GM19035 (cell line): ENCODE measurements around the gene OR10H4.
"Not testable (repeated sequence)": the region's sequence is repeated elsewhere in the genome, so short reads cannot be mapped to it uniquely, and the experiment has no call there.

Experiments
- ATAC-seq: cut with Tn5 transposase; IDR thresholded peaks from one replicate; pipeline ENCODE4 v1.9.1; 2021; ENCODE audit not compliant: unreplicated experiment

OR10H4 gene

DNA sequence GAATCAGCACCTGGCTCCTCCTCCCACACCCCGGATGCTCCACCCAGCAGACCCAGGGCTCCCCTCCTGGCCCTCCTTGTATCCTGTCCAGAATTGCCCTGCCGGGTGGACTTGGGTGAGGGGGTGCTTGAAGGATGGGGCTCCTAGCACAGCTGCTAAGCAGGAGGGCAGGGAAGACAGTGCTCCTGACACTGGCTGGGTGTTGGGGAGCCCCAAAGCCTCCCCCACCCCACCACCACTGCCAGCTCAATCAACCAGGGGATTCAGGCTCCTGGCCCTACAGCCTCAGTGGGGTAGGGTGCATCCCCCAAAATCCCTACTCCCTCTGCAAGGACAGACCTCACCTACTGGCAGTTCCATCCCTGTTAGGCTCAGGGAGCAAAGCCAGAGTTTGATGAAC lies 11.9 kb upstream of the OR10H4 start:
- ATAC-seq: no peak

DNA sequence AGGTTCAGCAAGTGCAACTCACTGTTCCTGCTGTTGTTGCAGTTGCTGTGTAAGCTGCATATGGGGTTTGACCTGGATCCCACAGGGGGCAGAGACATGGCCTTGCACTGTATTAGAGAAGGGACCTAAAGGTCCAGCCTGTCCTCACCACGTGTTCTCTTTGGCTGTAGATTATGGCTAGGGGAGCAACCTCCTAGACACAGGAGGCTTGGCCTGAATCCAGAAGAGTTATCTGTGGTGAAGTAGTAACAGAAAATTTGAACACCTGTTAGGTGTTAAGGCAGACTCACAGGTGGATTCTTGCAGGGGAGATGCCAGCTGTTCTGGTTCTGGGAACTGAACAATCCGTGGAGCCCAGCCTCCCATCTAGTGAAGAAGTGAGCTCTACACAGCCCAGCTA lies 11.0 kb upstream of the OR10H4 start:
- ATAC-seq: no peak

DNA sequence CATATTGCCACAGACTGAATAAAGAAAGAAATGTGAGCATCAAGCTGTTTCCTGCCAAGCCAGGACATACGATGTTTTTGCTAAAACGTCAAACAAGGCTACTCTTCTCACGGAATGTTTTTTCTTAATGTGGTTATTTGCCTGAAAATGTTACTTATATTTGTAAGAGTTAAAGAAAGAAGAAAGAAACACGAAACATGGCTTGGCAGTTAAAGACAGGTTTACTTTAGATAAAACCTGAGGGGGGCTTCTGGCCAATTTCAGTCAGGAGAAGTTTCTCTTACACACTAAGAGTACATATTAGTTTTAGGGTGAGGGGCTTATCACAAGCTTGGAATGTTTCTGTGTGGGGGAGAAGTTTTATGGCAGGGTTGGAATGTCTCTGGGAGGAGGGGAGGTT lies 4.4 kb upstream of the OR10H4 start:
- no peak for ATAC-seq

DNA sequence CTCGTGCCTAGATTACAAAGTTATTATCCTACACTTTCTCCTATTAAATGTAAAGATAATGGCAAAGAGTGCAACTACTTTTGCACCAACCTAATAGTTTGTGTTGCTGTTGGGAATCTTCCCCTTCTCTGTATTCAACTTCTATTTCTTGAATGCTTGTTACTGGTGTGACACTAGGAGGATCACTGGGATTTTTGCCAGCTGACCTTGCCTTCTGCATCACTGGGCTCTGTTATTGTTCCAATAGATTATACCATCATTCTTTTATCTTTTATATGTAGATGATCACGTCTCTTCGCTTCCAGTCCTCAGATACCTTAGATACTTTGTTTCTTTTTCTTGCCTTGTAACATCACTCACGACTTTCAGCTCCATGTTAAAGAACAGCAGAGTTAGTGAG lies 3.5 kb upstream of the OR10H4 start:
- ATAC-seq: no peak

DNA sequence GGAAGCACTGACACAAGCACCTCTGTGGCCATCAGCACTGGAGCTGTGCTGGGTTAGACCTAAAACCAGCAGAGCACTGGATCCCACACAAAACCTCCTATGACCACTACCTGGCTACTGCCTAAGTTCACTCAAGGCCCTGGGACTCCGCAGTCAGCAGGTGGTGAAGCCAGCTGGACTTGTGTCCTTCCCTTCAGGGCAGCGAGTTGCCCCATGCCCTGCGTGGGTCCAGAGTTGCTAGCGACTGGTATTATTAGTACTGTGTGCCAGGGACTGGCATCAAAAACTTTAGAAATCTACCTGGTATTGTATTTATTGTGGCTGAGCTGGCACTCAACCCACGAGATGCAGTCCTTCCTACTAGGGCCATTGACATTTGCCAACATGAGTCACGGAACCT lies 6.0 kb downstream of the OR10H4 start:
- no peak for ATAC-seq

DNA sequence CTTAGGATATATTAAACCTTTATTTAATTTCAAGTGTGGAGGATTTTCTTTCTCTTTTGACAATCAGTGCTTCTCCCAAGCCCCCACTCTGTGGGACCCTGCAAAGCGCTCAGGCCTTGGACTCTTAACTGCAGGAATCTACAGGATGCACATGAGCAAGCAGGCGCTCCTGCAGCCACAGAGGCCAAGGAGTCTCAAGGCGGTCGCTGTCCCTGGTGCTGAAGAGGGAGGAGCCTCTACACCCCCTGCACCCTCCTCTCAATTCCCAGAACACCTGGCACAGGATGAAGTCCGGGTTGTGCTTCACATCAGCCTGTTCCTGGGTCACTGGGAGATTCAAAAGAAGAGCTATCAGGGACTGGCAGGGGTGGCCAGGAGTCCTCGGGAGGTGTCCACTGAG lies 13.5 kb downstream of the OR10H4 start:
- ATAC-seq: no peak

DNA sequence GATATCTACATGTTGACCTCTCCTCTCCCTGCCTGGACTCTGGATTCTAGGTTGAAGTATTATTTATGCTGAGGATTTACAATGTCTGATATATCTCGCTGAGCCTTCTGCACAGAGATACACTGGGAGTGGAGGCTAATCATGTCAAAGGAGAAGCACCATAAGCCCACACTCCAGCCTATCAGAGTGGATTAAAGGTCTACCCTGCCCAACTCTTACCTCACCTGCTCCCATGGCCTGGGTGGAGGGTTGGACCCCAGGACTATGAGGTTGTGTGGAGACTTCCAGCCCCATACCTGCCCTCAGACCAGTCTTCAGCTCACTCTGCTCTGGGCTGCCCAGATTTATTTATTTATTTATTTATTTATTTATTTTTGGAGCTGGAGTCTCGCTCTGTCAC lies 15.4 kb downstream of the OR10H4 start:
- ATAC-seq: no peak

DNA sequence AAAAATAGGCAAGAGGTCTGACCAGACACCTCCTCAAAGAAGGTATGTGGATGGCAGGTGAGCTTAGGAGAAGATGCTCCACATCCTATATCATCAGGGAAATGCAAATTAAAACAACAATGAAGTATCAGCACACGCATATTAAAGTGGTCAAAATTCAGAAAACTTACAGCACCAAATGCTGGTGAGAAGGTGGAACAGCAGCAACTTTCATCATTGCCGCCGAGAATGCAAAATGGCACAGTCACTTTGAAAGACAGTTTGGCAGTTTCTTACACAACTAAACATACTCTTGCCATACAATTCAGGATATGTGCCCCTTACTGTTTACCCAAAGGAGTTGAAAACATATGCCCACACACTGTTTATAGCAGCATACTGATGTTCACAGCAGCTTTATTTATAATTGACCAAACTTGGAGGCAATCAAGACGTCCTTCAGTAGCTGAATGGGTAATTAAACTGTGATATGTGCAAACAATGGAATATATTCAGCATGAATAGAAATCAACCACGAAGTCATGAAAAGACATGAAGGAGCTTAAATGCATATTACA lies 22.5 kb downstream of the OR10H4 start:
- no peak for ATAC-seq

DNA sequence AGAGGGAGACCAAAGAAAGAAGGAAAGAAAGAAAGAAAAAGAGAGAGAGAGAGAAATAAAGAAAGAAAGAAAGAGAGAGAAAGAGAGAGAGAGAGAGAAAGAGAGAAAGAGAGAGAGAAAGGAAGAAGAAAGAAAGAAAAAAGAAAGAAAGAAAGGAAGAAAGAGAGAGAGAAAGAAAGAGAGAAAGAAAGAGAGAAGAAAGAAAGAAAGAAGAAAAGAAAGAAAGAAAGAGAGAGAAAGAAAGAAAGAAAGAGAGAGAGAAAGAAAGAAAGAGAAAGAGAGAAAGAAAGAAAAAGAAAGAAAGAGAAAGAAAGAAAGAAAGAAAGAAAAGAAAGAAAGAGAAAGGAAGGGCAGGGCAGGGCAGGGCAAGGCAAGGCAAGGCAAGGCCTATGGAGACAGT lies 23.2 kb downstream of the OR10H4 start:
- ATAC-seq: not testable (repeated sequence)

DNA sequence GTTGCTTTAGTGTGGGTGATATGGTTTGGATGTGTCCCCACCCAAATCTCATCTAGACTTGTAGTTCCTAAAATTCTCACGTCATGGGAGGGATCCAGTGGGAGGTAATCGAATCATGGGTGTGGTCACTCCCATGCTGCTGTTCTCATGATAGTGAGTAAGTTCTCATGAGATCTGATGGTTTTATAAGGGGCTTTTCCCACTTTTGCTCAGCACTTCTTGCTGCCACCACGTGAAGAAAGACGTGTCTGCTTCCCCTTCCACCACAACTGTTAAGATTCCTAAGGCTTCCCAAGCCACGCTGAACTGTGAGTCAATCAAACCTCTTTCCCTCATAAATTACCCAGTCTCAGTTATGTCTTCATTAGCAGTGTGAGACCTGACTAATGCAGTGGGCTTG lies 26.0 kb downstream of the OR10H4 start:
- no peak for ATAC-seq

DNA sequence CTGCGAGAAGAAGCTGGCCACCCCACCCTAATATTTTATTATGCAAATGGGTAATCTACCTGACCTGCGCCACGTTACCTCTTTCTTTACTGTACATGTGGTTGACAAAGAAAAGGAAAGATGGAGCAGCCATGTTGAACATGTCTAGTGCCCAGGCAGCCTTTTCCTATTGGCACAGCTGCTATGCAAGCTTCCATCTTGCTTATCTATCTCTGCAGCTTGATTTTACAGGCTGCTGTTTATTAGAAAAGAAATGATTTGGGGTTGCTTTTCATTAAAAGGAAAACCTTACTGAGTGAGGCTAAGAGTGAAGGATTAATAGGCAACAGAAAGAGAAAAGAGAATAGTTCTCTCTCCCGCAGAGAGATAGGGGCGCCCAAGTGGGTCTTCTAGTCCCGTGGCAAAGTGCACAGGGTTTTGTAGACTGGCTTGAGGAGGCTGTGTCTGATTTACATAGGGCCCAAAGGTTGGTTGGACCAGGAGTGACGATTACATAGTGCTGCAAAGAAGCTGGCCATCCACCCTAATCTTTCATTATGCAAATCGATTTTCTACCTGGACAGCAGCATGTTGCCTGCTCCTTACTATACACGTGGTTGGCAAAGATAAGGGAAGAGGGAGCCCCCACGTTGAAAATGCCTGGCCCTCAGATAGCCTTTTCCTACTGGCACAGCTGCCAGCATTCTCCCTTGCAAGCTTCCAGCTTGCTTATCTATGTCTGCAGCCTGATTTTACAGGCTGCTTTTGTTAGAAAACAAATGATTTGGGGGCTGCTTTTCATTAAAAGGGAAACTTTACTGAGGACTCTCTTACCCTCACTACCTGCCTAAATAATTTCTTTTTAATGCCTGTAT lies 28.3 kb downstream of the OR10H4 start:
- ATAC-seq: no peak

DNA sequence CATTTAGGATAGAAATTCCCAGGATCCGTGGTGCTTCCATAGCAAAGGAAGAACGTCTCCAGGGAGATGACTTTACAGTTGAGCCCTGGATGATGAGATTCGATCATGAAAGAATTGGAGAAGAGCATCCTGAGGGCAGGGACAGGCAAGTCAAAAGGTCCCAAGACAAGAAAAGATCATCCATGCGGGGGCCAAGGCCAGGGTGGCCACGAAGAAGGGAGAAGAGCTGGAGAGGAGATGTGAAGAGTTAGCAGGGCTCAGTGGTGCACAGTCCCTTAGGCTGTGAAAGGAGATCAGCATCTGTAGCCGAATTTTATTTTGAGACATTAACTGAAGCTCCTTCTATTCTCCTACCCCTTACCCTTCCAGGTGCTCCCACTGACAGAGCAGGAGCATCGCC lies 28.9 kb downstream of the OR10H4 start:
- ATAC-seq: no peak

DNA sequence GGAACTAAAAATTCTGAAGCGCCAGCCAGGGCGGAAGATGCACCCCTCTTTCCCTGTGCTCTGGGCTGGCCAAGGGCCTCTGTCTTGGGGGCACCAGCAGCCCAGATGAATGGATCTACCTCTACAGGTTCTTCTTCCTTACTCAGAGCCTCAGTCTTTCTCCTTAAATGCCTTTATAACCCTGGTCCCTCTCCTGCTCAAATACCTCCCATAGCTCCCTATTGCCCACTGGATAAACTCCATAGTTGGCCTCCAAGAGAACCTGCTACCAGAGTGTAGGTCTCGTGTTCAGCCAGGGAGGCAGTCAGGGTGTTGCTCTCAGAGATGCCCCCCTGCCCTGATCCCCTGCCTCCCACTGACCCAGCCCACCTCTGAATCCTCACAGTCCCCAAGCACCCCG lies 30.5 kb downstream of the OR10H4 start:
- ATAC-seq: no peak

DNA sequence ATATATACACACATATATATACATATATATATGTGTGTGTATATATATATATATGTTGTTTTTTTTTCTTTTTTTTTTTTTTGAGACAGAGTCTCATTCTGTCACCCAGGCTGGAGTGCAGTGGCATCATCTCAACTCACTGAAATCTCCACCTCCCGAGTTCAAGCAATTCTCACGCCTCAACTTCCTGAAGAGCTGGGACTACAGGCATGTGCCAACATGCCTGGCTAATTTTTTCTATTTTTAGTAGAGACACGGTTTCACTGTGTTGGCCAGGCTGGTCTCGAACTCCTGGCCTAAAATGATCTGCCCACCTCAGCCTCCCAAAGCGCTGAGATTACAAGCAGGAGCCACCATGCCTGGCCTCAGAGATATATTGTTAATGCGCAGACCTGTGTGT lies 37.0 kb downstream of the OR10H4 start:
- ATAC-seq: not testable (repeated sequence)

DNA sequence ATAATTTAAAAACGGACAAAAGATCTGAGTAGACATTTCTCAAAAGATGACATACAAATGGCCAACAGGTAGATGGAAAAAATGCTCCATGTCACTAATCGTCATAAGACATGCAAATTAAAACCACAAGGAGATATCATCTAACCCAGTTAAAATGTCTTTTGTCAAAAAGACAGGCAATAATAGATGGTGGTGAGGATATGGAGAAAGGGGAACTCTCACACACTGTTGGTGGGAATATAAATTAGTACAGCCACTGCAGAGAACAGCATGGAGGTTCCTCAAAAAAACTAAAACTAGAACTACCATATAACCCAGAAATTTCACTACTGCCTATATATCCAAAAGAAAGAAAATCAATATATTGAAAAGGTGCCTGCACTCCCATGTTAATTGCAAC lies 37.9 kb downstream of the OR10H4 start:
- ATAC-seq: no peak

DNA sequence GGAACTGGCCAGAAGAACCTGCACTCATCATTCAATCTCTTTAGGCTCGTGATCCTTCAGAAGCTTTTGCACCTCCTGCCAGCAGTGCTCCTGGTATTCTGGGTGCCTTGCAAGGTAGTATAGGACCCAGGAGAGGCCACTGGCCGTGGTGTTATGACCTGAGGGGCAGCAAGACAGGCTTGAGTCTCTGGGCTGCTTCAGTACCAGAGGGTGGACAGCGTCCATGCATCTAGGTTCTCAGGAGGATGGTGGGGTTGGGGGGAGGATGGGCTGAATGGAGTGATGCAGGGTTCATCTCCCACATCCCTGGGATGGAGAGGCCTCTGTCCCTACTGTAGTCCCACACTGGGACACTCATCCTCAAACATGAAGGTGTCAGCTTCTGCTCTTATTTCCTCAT lies 41.1 kb downstream of the OR10H4 start:
- no peak for ATAC-seq

DNA sequence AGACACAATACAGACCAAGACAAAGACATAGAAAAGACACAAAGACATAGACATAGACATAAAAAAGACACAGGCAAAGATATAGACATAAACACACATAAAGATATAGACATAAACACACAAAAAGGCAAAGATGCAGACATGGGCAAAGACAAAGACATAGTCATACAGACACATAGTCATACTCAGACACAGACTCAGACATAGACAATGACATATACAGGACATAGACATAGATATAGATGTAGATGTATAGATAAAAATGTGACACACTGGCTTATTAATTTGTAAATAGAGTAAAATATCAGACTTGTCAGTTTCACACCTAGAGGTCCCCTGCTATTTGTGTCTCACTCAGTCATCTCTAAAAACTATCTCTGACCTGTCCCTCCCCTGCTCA lies 42.8 kb downstream of the OR10H4 start:
- ATAC-seq: no peak

DNA sequence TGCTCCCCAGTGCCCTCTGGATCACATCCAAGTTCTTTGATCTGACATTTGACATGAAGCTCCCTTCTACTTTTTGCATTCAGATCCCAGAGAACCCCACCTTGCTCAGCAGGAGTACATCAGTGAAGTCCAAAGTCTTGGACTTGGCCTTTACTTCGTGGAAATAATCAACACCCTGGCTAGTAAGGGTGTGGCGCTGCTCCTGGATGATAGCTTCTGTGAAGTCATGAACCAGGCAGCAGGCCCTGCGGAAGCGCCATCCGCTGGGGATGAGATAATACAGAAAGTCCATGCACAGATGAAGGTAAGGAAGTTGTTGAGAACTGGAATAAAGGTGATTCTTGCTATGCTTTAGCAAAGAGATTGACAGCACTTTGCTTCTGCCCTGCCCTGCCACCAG lies 43.2 kb downstream of the OR10H4 start:
- ATAC-seq: no peak

DNA sequence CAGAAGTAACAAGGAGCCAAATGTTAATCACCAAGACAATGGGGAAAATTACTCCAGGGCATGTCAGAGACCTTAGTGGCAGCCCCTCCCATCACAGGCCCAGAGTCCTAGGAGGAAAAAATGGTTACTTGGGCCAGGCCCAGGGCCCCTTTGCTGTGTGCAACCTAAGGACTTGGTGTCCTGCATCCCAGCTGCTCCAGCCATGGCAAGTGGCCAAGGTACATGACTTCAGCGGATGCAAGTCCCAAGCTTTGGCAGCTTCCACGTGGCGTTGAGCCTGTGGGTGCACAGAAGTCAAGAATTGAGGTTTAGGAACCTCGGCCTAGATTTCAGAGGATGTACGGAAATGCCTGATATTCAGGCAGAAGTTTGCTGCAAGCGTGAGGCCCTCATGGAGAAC lies 46.7 kb downstream of the OR10H4 start:
- ATAC-seq: no peak

DNA sequence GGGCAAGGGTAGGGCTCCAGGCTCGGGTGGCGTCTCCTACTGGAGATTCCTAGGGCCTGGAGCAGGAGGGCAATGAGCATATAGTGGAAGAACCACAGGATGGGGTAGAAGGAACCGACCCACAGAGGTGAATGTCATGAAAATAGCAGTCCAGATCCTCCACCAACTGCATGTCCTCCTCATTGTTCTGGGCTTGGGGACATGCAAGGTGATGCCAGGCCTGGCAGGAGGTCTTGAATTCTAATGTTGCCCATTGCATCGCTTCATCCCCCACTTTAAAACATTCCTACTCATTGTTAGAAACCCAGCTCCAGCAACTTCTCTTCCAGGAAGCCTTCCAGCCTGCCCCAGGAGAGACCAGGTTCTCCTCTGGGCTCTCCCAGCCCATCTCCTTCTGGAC lies 49.4 kb downstream of the OR10H4 start:
- no peak for ATAC-seq
